ENCODE results near the gene GDI2.
A peak's percentile ranks its signal among the peaks of the same experiment; 100 is the strongest.
"Not testable (repeated sequence)": the region's sequence is repeated elsewhere in the genome, so short reads cannot be mapped to it uniquely, and the experiment has no call there.

GDI2 gene

DNA sequence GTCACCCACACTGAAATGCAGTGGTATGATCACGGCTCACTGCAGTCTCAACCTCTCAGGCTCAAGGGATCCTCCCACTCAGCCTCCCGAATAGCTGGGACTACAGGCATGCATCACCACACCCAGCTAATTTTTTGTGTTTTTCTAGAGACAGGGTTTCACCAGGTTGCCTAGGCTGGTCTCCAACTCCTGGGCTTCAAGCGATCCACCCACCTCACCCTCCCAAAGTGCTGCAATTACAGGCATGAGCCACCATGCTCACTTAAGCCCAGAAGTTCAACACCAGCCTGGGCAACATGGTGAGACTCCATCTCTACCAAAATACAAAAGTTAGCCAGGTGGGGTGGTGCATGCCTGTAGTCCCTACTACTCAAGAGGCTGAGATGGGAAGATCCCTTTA, 33.5 kb downstream of the GDI2 start:
- WGBS (ENCODE audit: extremely low coverage, insufficient coverage, low lambda C conversion rate) = no CpG with 5 or more reads among the region's 3 CpGs
- H3K79me2 ChIP-seq (ENCODE audit: control insufficient read depth, insufficient read depth, low read length) = peaks cover 51% of the 10 kb centered on the region
- H2BK5ac ChIP-seq (ENCODE audit: low read length) = no peak overlapping the region
- no peak overlapping the region for H2BK120ac ChIP-seq (ENCODE audit: low read depth, low read length)
- peaks cover 5% of the 10 kb centered on the region for H3K36me3 ChIP-seq (ENCODE audit: control insufficient read depth, insufficient read depth, low read length)
- no peaks in the 10 kb centered on the region for H3K4me1 ChIP-seq (ENCODE audit: control insufficient read depth, low read depth, low read length)
- no peak overlapping the region for H3K4me2 ChIP-seq (ENCODE audit: low read length)
- no peak overlapping the region for H3K4ac ChIP-seq (ENCODE audit: low read depth, low read length)
- no peak overlapping the region for H2AK5ac ChIP-seq (ENCODE audit: low read length)
- no peak overlapping the region for H3K4me3 ChIP-seq (ENCODE audit: low read length)
- no peak overlapping the region for H3K18ac ChIP-seq (ENCODE audit: low read length)
- peak; percentile 31 for DNase-seq
- H3K27ac ChIP-seq (ENCODE audit: low read depth, low read length) = no peak overlapping the region
- H3K79me1 ChIP-seq (ENCODE audit: low read length) = peaks cover 8% of the 10 kb centered on the region
- no peak overlapping the region for H4K5ac ChIP-seq (ENCODE audit: low read length)
- H2BK15ac ChIP-seq (replicated peaks; ENCODE audit: low read depth) = no peak overlapping the region
- H3K56ac ChIP-seq (ENCODE audit: low read length) = no peak overlapping the region
- no peaks in the 10 kb centered on the region for H3K27me3 ChIP-seq (ENCODE audit: insufficient read depth, low read length, poor library complexity)
- no peak overlapping the region for H3K23ac ChIP-seq (ENCODE audit: low read length)
- H4K8ac ChIP-seq (ENCODE audit: low read depth, low read length) = peak overlapping the region; percentile 28
- H3K9ac ChIP-seq (ENCODE audit: low read length) = no peak overlapping the region

DNA sequence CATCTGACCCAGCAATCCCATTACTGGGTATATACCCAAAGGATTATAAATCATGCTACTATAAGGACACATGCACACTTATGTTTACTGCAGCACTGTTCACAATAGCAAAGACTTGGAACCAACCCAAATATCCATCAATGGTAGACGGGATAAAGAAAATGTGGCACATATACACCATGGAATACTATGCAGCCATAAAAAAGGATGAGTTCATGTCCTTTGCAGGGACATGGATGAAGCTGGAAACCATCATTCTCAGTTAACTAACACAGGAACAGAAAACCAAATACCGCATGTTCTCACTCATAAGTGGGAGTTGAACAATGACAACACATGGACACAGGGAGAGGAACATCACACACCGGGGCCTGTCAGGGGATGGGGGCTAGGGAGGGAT, 35.5 kb downstream of the GDI2 start:
- H3K4me3 ChIP-seq (ENCODE audit: low read length); H3K4me2 ChIP-seq (ENCODE audit: low read length); H4K5ac ChIP-seq (ENCODE audit: low read length); H3K18ac ChIP-seq (ENCODE audit: low read length); H3K56ac ChIP-seq (ENCODE audit: low read length); H3K9ac ChIP-seq (ENCODE audit: low read length); H3K4me1 ChIP-seq (ENCODE audit: control insufficient read depth, low read depth, low read length); H2AK5ac ChIP-seq (ENCODE audit: low read length); H2BK120ac ChIP-seq (ENCODE audit: low read depth, low read length); H3K27ac ChIP-seq (ENCODE audit: low read depth, low read length); H3K27me3 ChIP-seq (ENCODE audit: insufficient read depth, low read length, poor library complexity); H3K23ac ChIP-seq (ENCODE audit: low read length); H2BK5ac ChIP-seq (ENCODE audit: low read length); H3K36me3 ChIP-seq (ENCODE audit: control insufficient read depth, insufficient read depth, low read length); H4K8ac ChIP-seq (ENCODE audit: low read depth, low read length); H2BK15ac ChIP-seq (replicated peaks; ENCODE audit: low read depth); H3K4ac ChIP-seq (ENCODE audit: low read depth, low read length); DNase-seq: not testable (repeated sequence)
- no CpG with 5 or more reads among the region's 3 CpGs for whole genome bisulfite sequencing (ENCODE audit: extremely low coverage, insufficient coverage, low lambda C conversion rate)
- H3K79me2 ChIP-seq (ENCODE audit: control insufficient read depth, insufficient read depth, low read length) = peaks cover 54% of the 10 kb centered on the region
- H3K79me1 ChIP-seq (ENCODE audit: low read length) = peaks cover 15% of the 10 kb centered on the region

- Histone ChIP-seq H3K36me3 (ENCODE audit: control insufficient read depth, insufficient read depth, low read length) (peaks cover 2% of the 10 kb centered on the region), H3K79me2 (ENCODE audit: control insufficient read depth, insufficient read depth, low read length) (peaks cover 54% of the 10 kb centered on the region), H3K27ac (ENCODE audit: low read depth, low read length) (no peak overlapping the region), H3K18ac (ENCODE audit: low read length) (no peak overlapping the region), H2BK15ac (replicated peaks; ENCODE audit: low read depth) (no peak overlapping the region), H3K56ac (ENCODE audit: low read length) (no peak overlapping the region), H3K23ac (ENCODE audit: low read length) (no peak overlapping the region), H2BK120ac (ENCODE audit: low read depth, low read length) (no peak overlapping the region), H3K27me3 (ENCODE audit: insufficient read depth, low read length, poor library complexity) (no peaks in the 10 kb centered on the region), H2BK5ac (ENCODE audit: low read length) (no peak overlapping the region), H3K9ac (ENCODE audit: low read length) (no peak overlapping the region), H3K79me1 (ENCODE audit: low read length) (peaks cover 17% of the 10 kb centered on the region), H3K4me1 (ENCODE audit: control insufficient read depth, low read depth, low read length) (no peaks in the 10 kb centered on the region), H3K4me2 (ENCODE audit: low read length) (no peak overlapping the region), H2AK5ac (ENCODE audit: low read length) (no peak overlapping the region), H3K4me3 (ENCODE audit: low read length) (no peak overlapping the region), H3K4ac (ENCODE audit: low read depth, low read length) (no peak overlapping the region), H4K8ac (ENCODE audit: low read depth, low read length) (no peak overlapping the region), H4K5ac (ENCODE audit: low read length) (no peak overlapping the region)
- DNase-seq = no peak
- WGBS (ENCODE audit: extremely low coverage, insufficient coverage, low lambda C conversion rate) = no CpG with 5 or more reads among the region's 3 CpGs
These were observed 36.4 kb downstream of the GDI2 start for GRCh38 chr10:5776881-5777197.

- H3K4me2 ChIP-seq (ENCODE audit: low read length) = no peak overlapping the region
- H3K27me3 ChIP-seq (ENCODE audit: insufficient read depth, low read length, poor library complexity) = no peaks in the 10 kb centered on the region
- H3K18ac ChIP-seq (ENCODE audit: low read length) = no peak overlapping the region
- DNase-seq = peak; percentile 22
- H2BK15ac ChIP-seq (replicated peaks; ENCODE audit: low read depth) = no peak overlapping the region
- H3K23ac ChIP-seq (ENCODE audit: low read length) = no peak overlapping the region
- no CpG with 5 or more reads among the region's 7 CpGs for WGBS (ENCODE audit: extremely low coverage, insufficient coverage, low lambda C conversion rate)
- H3K9ac ChIP-seq (ENCODE audit: low read length) = no peak overlapping the region
- peaks cover 17% of the 10 kb centered on the region for H3K79me1 ChIP-seq (ENCODE audit: low read length)
- H3K4ac ChIP-seq (ENCODE audit: low read depth, low read length) = no peak overlapping the region
- no peak overlapping the region for H2BK5ac ChIP-seq (ENCODE audit: low read length)
- H4K5ac ChIP-seq (ENCODE audit: low read length) = no peak overlapping the region
- H3K36me3 ChIP-seq (ENCODE audit: control insufficient read depth, insufficient read depth, low read length) = peaks cover 2% of the 10 kb centered on the region
- no peaks in the 10 kb centered on the region for H3K4me1 ChIP-seq (ENCODE audit: control insufficient read depth, low read depth, low read length)
- no peak overlapping the region for H3K56ac ChIP-seq (ENCODE audit: low read length)
- no peak overlapping the region for H2AK5ac ChIP-seq (ENCODE audit: low read length)
- no peak overlapping the region for H3K4me3 ChIP-seq (ENCODE audit: low read length)
- H3K79me2 ChIP-seq (ENCODE audit: control insufficient read depth, insufficient read depth, low read length) = peaks cover 51% of the 10 kb centered on the region
- H3K27ac ChIP-seq (ENCODE audit: low read depth, low read length) = no peak overlapping the region
- H4K8ac ChIP-seq (ENCODE audit: low read depth, low read length) = no peak overlapping the region
- H2BK120ac ChIP-seq (ENCODE audit: low read depth, low read length) = no peak overlapping the region
These were observed 36.9 kb downstream of the GDI2 start for GRCh38 chr10:5776136-5776880.

- peaks cover 49% of the 10 kb centered on the region for H3K79me2 ChIP-seq (ENCODE audit: control insufficient read depth, insufficient read depth, low read length)
- peaks cover 2% of the 10 kb centered on the region for H3K36me3 ChIP-seq (ENCODE audit: control insufficient read depth, insufficient read depth, low read length)
- no peak overlapping the region for H3K27ac ChIP-seq (ENCODE audit: low read depth, low read length)
- H2AK5ac ChIP-seq (ENCODE audit: low read length) = no peak overlapping the region
- H3K4me1 ChIP-seq (ENCODE audit: control insufficient read depth, low read depth, low read length) = no peaks in the 10 kb centered on the region
- H3K4me3 ChIP-seq (ENCODE audit: low read length) = no peak overlapping the region
- no peak overlapping the region for H3K9ac ChIP-seq (ENCODE audit: low read length)
- no peak overlapping the region for H4K8ac ChIP-seq (ENCODE audit: low read depth, low read length)
- H3K27me3 ChIP-seq (ENCODE audit: insufficient read depth, low read length, poor library complexity) = no peaks in the 10 kb centered on the region
- H3K79me1 ChIP-seq (ENCODE audit: low read length) = peaks cover 17% of the 10 kb centered on the region
- no peak overlapping the region for H3K4ac ChIP-seq (ENCODE audit: low read depth, low read length)
- no peak overlapping the region for H3K4me2 ChIP-seq (ENCODE audit: low read length)
- no CpG with 5 or more reads among the region's 16 CpGs for WGBS (ENCODE audit: extremely low coverage, insufficient coverage, low lambda C conversion rate)
- H3K18ac ChIP-seq (ENCODE audit: low read length) = no peak overlapping the region
- H4K5ac ChIP-seq (ENCODE audit: low read length) = no peak overlapping the region
- H2BK15ac ChIP-seq (replicated peaks; ENCODE audit: low read depth) = no peak overlapping the region
- DNase-seq = no peak
- no peak overlapping the region for H3K56ac ChIP-seq (ENCODE audit: low read length)
- H3K23ac ChIP-seq (ENCODE audit: low read length) = no peak overlapping the region
- no peak overlapping the region for H2BK5ac ChIP-seq (ENCODE audit: low read length)
- H2BK120ac ChIP-seq (ENCODE audit: low read depth, low read length) = no peak overlapping the region
These were observed 37.5 kb downstream of the GDI2 start for GRCh38 chr10:5775685-5776084.

Measured in mesendoderm (in vitro differentiated cells).